Right ventricle myocardium superior (tissue), 1 donor: ENCODE results near the gene KIF13A. TPM values are rescaled to one million over a fixed set of nuclear protein-coding genes. Genes with fewer than 3 reads are reported as not detected.

Experiments used
- ATAC-seq: fragments of 200-7000 bp; cut with Tn5 transposase; one replicate; pipeline ENCODE4 v1.9.1; 2020; ENCODE audit warnings: mild to moderate bottlenecking; ENCODE audit not compliant: poor library complexity
- DNase-seq: peaks from one replicate; pipeline ENCODE4 v3.0.0-alpha.2; 2020
- intact Hi-C: fragments of 100-400 bp; cut with DNase I; formaldehyde crosslinking; loops from one replicate; pipeline ENCODE4 v1.11.2; 2022
- total RNA-seq: library from RNA; stranded (reverse); fragmentation: NEBNext Ultra II Directional; extraction: Animal tissue kit (Norgen Biotek cat#: 25700); gene quantifications from one replicate; pipeline ENCODE4 v1.2.1, GENCODE V29; 2021
- donor health status: DM: no; HTN: yes; CAD: no; lungs with severe emphysema.

The KIF13A gene
- total RNA-seq, 1 donor from 2014 or later, result 52.7 TPM

GRCh38 chr6:17974570-17975368 is 12.7 kb downstream of the KIF13A start:
- ATAC-seq, result no peak
- no peak for DNase-seq
- intact Hi-C loops, result loop anchor here (5.0 kb wide), 1 partner anchor 42 kb away; no protein-coding TSS in a partner anchor

GRCh38 chr6:17972978-17973622 is 14.3 kb downstream of the KIF13A start:
- no peak for DNase-seq
- intact Hi-C loops, result loop anchor here (5.0 kb wide), 1 partner anchor 41 kb away; no protein-coding TSS in a partner anchor
- ATAC-seq, result peak; percentile 87

- ATAC-seq, result peak; percentile 7
- intact Hi-C loops, result loop anchor here (5.0 kb wide), 1 partner anchor 40 kb away; no protein-coding TSS in a partner anchor
- DNase-seq, result no peak
Observed at GRCh38 chr6:17972074-17972952, 15.1 kb downstream of the KIF13A start.

- DNase-seq, result no peak
- intact Hi-C loops, result loop anchor here (5.0 kb wide), 1 partner anchor 39 kb away; no protein-coding TSS in a partner anchor
- no peak for ATAC-seq
Observed at GRCh38 chr6:17971128-17972073, 16.0 kb downstream of the KIF13A start.

- intact Hi-C loops, result no loop called here
Observed at GRCh38 chr6:17968876-17969275, 18.6 kb downstream of the KIF13A start.

GRCh38 chr6:17967668-17968518 is 19.5 kb downstream of the KIF13A start:
- ATAC-seq (no peak), DNase-seq (no peak)
- intact Hi-C loops, result no loop called here

More at GRCh38 chr6:17968876-17969275, 18.6 kb downstream of the KIF13A start:
- DNase-seq (no peak), ATAC-seq (no peak)

- intact Hi-C loops, result no loop called here
- ATAC-seq (no peak), DNase-seq (no peak)
Observed at GRCh38 chr6:17966451-17966850, 21.0 kb downstream of the KIF13A start.

GRCh38 chr6:17965397-17965796 is 22.0 kb downstream of the KIF13A start:
- DNase-seq, result no peak
- intact Hi-C loops, result no loop called here
- no peak for ATAC-seq

GRCh38 chr6:17964633-17965032 is 22.8 kb downstream of the KIF13A start:
- ATAC-seq (no peak), DNase-seq (no peak)
- intact Hi-C loops, result no loop called here

GRCh38 chr6:17962436-17963031 is 24.9 kb downstream of the KIF13A start:
- DNase-seq (peak; percentile 85), ATAC-seq (peak; percentile 94)
- intact Hi-C loops, result no loop called here

- ATAC-seq, result no peak
- no peak for DNase-seq
- intact Hi-C loops, result no loop called here
Observed at GRCh38 chr6:17959302-17959701, 28.1 kb downstream of the KIF13A start.

GRCh38 chr6:17957904-17958620 is 29.4 kb downstream of the KIF13A start:
- no peak for ATAC-seq
- intact Hi-C loops, result no loop called here
- DNase-seq, result no peak

GRCh38 chr6:17957498-17957897 is 29.9 kb downstream of the KIF13A start:
- intact Hi-C loops, result no loop called here
- DNase-seq (no peak), ATAC-seq (no peak)

GRCh38 chr6:17957086-17957485 is 30.3 kb downstream of the KIF13A start:
- peak; percentile 34 for ATAC-seq
- intact Hi-C loops, result no loop called here
- DNase-seq, result no peak

GRCh38 chr6:17950095-17950494 is 37.3 kb downstream of the KIF13A start:
- ATAC-seq, result no peak
- intact Hi-C loops, result no loop called here

GRCh38 chr6:17949168-17949567 is 38.3 kb downstream of the KIF13A start:
- intact Hi-C loops, result no loop called here
- DNase-seq (no peak), ATAC-seq (no peak)

More at GRCh38 chr6:17950095-17950494, 37.3 kb downstream of the KIF13A start:
- no peak for DNase-seq
